WI38 (cell line): ENCODE measurements around the gene TOM1L2.

Source experiments
- H3K4me3 ChIP-seq: 2 replicates; pipeline ENCODE4 v1.5.1; 2011; ENCODE audit warnings: low read depth, mild to moderate bottlenecking, control low read depth, low read length
- TF ChIP-seq, protein P1 (sequence below): IDR thresholded peaks from 2 replicates; pipeline ENCODE4 v1.5.1; 2012; ENCODE audit warnings: low read depth, mild to moderate bottlenecking, control low read depth, low read length

Gene TOM1L2

DNA sequence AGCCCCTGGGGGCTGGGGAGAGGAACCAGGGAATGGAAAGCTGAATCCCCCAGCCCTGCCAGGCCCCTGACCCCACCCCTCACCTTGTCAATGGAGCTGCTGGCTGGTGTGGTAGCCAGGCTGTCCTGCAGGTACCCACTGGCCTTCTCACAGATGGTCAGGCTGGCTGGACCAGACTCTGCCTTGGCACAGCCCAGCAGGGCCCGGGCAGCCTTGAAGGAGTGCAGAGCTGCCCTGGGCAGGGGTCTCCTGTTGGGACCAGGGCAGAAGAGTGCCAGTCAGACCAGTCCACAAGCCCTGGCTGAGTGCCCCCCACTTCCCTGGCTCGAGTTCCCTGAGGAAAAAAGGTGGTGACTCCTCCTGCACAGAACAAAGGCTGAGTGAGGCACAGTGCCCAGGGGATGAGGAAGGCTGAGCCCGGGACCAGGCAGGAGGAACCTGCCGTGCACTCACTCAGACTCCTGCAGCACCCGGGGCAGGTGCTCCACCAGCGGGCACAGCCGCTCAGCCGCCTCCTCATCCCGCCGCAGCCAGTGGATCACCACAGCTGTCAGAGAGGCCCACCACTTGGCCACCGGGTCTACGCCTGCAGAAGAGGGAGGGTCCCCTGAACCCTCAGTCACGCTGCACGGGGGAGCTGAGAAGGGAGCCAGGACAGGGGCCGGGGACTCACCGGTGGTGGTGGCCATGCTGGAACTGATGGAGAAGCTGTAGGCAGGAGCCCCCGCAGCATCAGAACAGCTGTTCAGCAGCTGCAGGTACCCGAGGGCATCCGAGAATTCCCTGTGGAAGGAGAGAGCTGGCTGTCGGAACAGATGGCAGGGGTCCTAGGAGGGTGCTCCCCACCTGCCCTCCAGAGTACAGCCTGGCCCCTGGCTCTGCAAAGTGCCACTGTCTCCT lies 157.8 kb downstream of the TOM1L2 start:
- TF ChIP-seq, protein P1, sequence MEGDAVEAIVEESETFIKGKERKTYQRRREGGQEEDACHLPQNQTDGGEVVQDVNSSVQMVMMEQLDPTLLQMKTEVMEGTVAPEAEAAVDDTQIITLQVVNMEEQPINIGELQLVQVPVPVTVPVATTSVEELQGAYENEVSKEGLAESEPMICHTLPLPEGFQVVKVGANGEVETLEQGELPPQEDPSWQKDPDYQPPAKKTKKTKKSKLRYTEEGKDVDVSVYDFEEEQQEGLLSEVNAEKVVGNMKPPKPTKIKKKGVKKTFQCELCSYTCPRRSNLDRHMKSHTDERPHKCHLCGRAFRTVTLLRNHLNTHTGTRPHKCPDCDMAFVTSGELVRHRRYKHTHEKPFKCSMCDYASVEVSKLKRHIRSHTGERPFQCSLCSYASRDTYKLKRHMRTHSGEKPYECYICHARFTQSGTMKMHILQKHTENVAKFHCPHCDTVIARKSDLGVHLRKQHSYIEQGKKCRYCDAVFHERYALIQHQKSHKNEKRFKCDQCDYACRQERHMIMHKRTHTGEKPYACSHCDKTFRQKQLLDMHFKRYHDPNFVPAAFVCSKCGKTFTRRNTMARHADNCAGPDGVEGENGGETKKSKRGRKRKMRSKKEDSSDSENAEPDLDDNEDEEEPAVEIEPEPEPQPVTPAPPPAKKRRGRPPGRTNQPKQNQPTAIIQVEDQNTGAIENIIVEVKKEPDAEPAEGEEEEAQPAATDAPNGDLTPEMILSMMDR, result no peak
- H3K4me3 ChIP-seq, result no peak overlapping the region

DNA sequence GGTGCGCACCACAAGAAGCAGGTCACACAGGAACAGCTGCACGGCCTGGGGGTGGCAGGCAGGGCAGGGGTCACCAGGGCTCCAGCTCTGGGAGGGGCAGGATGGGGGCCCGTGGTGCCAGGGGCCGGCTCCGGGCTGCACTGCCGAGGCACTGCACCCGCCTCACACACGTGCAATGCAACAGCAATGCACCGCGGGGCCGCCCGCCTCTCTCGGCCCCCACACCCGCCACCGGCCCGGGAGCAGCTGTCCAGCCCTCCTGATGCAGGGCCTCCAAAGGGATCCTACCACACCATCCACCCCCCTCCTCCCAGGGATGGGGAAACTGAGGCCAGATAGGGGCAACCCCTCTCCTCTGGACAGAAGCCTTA lies 158.5 kb downstream of the TOM1L2 start:
- TF ChIP-seq, protein P1, result no peak
- no peak overlapping the region for H3K4me3 ChIP-seq

- H3K4me3 ChIP-seq, result no peak overlapping the region
- TF ChIP-seq, protein P1, result no peak
Observed at GRCh38 chr17:17813055-17813724, 159.0 kb downstream of the TOM1L2 start.

DNA sequence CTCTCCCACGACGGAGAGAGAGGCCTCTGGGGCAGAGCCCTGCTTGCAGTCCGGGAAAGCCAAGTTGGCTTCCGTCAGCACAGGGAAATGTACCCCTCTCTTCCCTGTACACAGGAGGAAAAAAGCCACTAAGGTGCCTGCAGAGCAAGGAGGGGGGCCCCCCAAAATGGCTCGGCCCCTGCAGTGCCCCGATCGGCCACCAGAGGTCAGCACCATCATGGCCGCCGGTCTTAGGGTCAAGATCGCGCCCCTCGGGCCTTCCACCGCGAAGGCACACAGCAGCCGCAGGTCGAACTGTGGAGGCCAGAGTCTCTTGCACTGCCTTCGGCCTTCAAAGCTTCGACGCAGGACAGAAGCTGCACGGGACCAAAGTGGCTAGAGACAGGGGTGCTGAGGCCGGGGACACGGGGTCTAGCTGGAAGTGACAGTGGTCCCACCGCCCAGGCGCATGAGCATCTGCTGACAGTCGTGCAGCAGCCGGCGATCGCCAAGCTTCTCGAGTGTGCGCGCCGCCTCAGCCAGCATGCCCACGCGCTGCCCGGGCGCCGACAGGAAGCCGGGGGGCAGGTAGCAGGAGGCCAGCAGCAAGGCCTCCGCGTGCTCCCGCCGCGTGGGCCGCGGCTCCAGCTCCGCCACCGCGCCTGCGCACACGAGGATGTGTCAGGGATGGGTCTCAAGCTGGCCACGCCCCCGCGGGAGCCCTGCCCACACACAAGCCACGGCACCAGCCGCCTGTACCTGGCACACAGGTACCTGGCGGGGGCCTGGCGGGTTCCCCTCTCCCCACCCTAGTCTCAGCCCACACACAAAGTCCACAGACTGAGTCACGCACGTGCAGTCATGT lies 159.8 kb downstream of the TOM1L2 start:
- no peak overlapping the region for H3K4me3 ChIP-seq
- TF ChIP-seq, protein P1, result peak; percentile 99

- TF ChIP-seq, protein P1, result no peak
- no peak overlapping the region for H3K4me3 ChIP-seq
Observed at GRCh38 chr17:17811381-17812210, 160.6 kb downstream of the TOM1L2 start.

- TF ChIP-seq, protein P1, result no peak
- no peak overlapping the region for H3K4me3 ChIP-seq
Observed at GRCh38 chr17:17810895-17811248, 161.3 kb downstream of the TOM1L2 start.
